GM23338 (cell line): ENCODE data around the gene RABGAP1L. TPM values are rescaled to one million over a fixed set of nuclear protein-coding genes. Genes with fewer than 3 reads are reported as not detected.

Experiments
- ATAC-seq: fragments of 200-7000 bp; cut with Tn5 transposase; 3 replicates; pipeline ENCODE4 v1.9.1; 2020
- DNase-seq: peaks from one replicate; pipeline ENCODE4 v3.0.0-alpha.2; 2015; ENCODE audit warnings: low spot score
- H2AFZ ChIP-seq: fragments of 200-600 bp; sonication (generic); 2 replicates; pipeline ENCODE4 v1.8.0; 2016; ENCODE audit warnings: antibody characterized with exemption, mild to moderate bottlenecking, moderate library complexity
- H3F3A ChIP-seq: fragments of 200-600 bp; sonication (generic); replicated peaks from 2 replicates; pipeline ENCODE4 v1.8.0; 2017; ENCODE audit warnings: antibody characterized with exemption, mixed run types, low read depth
- H3K27ac ChIP-seq: fragments of 200-600 bp; sonication (generic); 2 replicates; pipeline ENCODE4 v1.6.1; 2016; ENCODE audit warnings: low read depth
- H3K27me3 ChIP-seq: fragments of 200-600 bp; sonication (generic); 2 replicates; pipeline ENCODE4 v1.8.0; 2016; ENCODE audit warnings: mild to moderate bottlenecking, mixed run types, moderate library complexity; ENCODE audit not compliant: insufficient read depth
- H3K36me3 ChIP-seq: fragments of 200-600 bp; sonication (generic); 2 replicates; pipeline ENCODE4 v1.8.0; 2016; ENCODE audit warnings: mild to moderate bottlenecking; ENCODE audit not compliant: insufficient read depth
- H3K4me1 ChIP-seq: fragments of 200-600 bp; sonication (generic); 2 replicates; pipeline ENCODE4 v1.8.0; 2016; ENCODE audit warnings: mild to moderate bottlenecking, moderate library complexity; ENCODE audit not compliant: insufficient read depth
- H3K4me2 ChIP-seq: fragments of 200-600 bp; sonication (generic); 2 replicates; pipeline ENCODE4 v1.7.1; 2017; ENCODE audit warnings: mixed run types
- H3K4me3 ChIP-seq: fragments of 200-600 bp; sonication (generic); 2 replicates; pipeline ENCODE4 v1.6.1; 2016; ENCODE audit warnings: mixed run types
- H3K79me2 ChIP-seq: fragments of 200-600 bp; sonication (generic); replicated peaks from 2 replicates; pipeline ENCODE4 v1.8.0; 2017; ENCODE audit warnings: mild to moderate bottlenecking; ENCODE audit not compliant: insufficient read depth
- H3K9me2 ChIP-seq: fragments of 200-600 bp; sonication (generic); 2 replicates; pipeline ENCODE4 v1.8.0; 2017; ENCODE audit not compliant: insufficient read depth
- H4K20me1 ChIP-seq: fragments of 200-600 bp; sonication (generic); replicated peaks from 2 replicates; pipeline ENCODE4 v1.8.0; 2017; ENCODE audit warnings: mild to moderate bottlenecking; ENCODE audit not compliant: insufficient read depth
- H3K27ac Mint-ChIP-seq: 2 replicates; pipeline ENCODE4 v1.8.0; 2020; ENCODE audit warnings: inconsistent platforms, mild to moderate bottlenecking, moderate library complexity, mixed read lengths
- H3K27me3 Mint-ChIP-seq: 3 replicates; pipeline ENCODE4 v1.8.0; 2022; ENCODE audit warnings: low read depth, mild to moderate bottlenecking, moderate library complexity, mixed read lengths, inconsistent platforms; ENCODE audit not compliant: insufficient read depth, poor library complexity
- H3K36me3 Mint-ChIP-seq: 3 replicates; pipeline ENCODE4 v1.8.0; 2021; ENCODE audit warnings: low read depth, mild to moderate bottlenecking, inconsistent platforms, moderate library complexity, mixed read lengths
- H3K4me1 Mint-ChIP-seq: 3 replicates; pipeline ENCODE4 v1.8.0; 2020; ENCODE audit warnings: mild to moderate bottlenecking, inconsistent platforms, mixed read lengths
- H3K4me3 Mint-ChIP-seq: 3 replicates; pipeline ENCODE4 v1.8.0; 2021; ENCODE audit warnings: moderate library complexity, mild to moderate bottlenecking, inconsistent platforms, mixed read lengths
- H3K9me3 Mint-ChIP-seq: 3 replicates; pipeline ENCODE4 v1.8.0; 2020; ENCODE audit warnings: moderate library complexity, mild to moderate bottlenecking, inconsistent platforms, mixed read lengths
- JUNB ChIP-seq: IDR thresholded peaks from one replicate; pipeline ENCODE4 v1.6.1; 2016; ENCODE audit warnings: antibody characterized with exemption; ENCODE audit not compliant: unreplicated experiment
- STAT1 ChIP-seq: IDR thresholded peaks from one replicate; pipeline ENCODE4 v1.6.1; 2016; ENCODE audit warnings: antibody characterized with exemption; ENCODE audit not compliant: unreplicated experiment
- ZNF114 ChIP-seq: fragments of 250-450 bp; sonication (Bioruptor Pico); IDR thresholded peaks from 2 replicates; pipeline ENCODE4 v1.5.0; 2020; ENCODE audit warnings: mild to moderate bottlenecking, moderate library complexity
- ZNF331 ChIP-seq: fragments of 250-450 bp; sonication (Bioruptor Pico); IDR thresholded peaks from 2 replicates; pipeline ENCODE4 v1.5.0; 2020; ENCODE audit warnings: low read depth, mild to moderate bottlenecking, moderate library complexity
- polyA plus RNA-seq: library from polyadenylated mRNA; unstranded; fragments of >200 nt; fragmentation: Nextera tagmentation; extraction: Ambion mirVana; gene quantifications from 2 replicates; pipeline ENCODE4 v1.2.1, GENCODE V29; 2016
- total RNA-seq: library from RNA; depleted of rRNA; stranded (reverse); fragments of >200 nt; shearing (Covaris generic); gene quantifications from 2 replicates; pipeline ENCODE4 v1.2.3, GENCODE V29; 2014
- TF ChIP-seq, protein P1 (sequence below): fragments of 250-450 bp; sonication (Bioruptor Pico); IDR thresholded peaks from 2 replicates; pipeline ENCODE4 v1.5.0; 2020; ENCODE audit warnings: mild to moderate bottlenecking, moderate library complexity
- TF ChIP-seq, protein P2 (sequence below): IDR thresholded peaks from one replicate; pipeline ENCODE4 v1.6.1; 2018; ENCODE audit warnings: antibody characterized with exemption; ENCODE audit not compliant: unreplicated experiment

Gene RABGAP1L
- total and polyA plus RNA-seq, 2 experiments from 2014 or later = 83.2 to 136 TPM

GRCh38 chr1:174433451-174433850, 274.1 kb downstream of the RABGAP1L start (continued):
- TF ChIP-seq, protein P1, sequence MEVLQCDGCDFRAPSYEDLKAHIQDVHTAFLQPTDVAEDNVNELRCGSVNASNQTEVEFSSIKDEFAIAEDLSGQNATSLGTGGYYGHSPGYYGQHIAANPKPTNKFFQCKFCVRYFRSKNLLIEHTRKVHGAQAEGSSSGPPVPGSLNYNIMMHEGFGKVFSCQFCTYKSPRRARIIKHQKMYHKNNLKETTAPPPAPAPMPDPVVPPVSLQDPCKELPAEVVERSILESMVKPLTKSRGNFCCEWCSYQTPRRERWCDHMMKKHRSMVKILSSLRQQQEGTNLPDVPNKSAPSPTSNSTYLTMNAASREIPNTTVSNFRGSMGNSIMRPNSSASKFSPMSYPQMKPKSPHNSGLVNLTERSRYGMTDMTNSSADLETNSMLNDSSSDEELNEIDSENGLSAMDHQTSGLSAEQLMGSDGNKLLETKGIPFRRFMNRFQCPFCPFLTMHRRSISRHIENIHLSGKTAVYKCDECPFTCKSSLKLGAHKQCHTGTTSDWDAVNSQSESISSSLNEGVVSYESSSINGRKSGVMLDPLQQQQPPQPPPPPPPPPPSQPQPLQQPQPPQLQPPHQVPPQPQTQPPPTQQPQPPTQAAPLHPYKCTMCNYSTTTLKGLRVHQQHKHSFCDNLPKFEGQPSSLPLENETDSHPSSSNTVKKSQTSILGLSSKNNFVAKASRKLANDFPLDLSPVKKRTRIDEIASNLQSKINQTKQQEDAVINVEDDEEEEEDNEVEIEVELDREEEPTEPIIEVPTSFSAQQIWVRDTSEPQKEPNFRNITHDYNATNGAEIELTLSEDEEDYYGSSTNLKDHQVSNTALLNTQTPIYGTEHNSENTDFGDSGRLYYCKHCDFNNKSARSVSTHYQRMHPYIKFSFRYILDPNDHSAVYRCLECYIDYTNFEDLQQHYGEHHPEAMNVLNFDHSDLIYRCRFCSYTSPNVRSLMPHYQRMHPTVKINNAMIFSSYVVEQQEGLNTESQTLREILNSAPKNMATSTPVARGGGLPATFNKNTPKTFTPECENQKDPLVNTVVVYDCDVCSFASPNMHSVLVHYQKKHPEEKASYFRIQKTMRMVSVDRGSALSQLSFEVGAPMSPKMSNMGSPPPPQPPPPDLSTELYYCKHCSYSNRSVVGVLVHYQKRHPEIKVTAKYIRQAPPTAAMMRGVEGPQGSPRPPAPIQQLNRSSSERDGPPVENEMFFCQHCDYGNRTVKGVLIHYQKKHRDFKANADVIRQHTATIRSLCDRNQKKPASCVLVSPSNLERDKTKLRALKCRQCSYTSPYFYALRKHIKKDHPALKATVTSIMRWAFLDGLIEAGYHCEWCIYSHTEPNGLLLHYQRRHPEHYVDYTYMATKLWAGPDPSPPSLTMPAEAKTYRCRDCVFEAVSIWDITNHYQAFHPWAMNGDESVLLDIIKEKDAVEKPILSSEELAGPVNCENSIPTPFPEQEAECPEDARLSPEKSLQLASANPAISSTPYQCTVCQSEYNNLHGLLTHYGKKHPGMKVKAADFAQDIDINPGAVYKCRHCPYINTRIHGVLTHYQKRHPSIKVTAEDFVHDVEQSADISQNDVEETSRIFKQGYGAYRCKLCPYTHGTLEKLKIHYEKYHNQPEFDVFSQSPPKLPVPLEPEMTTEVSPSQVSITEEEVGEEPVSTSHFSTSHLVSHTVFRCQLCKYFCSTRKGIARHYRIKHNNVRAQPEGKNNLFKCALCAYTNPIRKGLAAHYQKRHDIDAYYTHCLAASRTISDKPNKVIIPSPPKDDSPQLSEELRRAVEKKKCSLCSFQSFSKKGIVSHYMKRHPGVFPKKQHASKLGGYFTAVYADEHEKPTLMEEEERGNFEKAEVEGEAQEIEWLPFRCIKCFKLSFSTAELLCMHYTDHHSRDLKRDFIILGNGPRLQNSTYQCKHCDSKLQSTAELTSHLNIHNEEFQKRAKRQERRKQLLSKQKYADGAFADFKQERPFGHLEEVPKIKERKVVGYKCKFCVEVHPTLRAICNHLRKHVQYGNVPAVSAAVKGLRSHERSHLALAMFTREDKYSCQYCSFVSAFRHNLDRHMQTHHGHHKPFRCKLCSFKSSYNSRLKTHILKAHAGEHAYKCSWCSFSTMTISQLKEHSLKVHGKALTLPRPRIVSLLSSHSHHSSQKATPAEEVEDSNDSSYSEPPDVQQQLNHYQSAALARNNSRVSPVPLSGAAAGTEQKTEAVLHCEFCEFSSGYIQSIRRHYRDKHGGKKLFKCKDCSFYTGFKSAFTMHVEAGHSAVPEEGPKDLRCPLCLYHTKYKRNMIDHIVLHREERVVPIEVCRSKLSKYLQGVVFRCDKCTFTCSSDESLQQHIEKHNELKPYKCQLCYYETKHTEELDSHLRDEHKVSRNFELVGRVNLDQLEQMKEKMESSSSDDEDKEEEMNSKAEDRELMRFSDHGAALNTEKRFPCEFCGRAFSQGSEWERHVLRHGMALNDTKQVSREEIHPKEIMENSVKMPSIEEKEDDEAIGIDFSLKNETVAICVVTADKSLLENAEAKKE (CRISPR knock-in tag) = no peak
- no peak for TF ChIP-seq ZNF331 (CRISPR knock-in tag)

DNA sequence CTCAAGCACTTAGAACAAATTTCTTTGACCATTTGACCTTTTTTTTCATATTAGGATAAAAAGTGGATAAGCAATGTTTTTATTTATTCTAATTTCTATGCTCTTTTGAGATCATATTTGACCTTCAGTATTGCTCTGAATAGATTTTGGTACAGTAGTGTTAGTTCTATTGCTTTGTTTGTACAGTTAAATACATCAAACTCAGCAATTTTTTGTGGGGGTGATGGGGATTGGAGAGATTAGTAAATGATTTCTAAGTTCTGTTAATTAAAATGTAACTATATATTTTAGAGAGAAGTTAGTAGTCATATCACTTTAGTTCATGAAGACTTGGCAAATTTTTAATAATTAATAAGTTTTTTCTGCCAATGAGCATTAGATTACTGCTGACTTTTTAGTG, 286.0 kb downstream of the RABGAP1L start:
- no peak overlapping the region for H3K4me3 ChIP-seq
- no peaks in the 10 kb centered on the region for H3K9me2 ChIP-seq
- no peak overlapping the region for H2AFZ ChIP-seq
- ATAC-seq = no peak
- H3K4me3 Mint-ChIP-seq = no peak overlapping the region
- DNase-seq = no peak
- 0 out of 2 replicates have a peak, but pooled peaks cover 2% of the 10 kb centered on the region for H3K4me1 ChIP-seq
- no peak overlapping the region for H3K27ac ChIP-seq
- H3K9me3 Mint-ChIP-seq = no peaks in the 10 kb centered on the region
- no peaks in the 10 kb centered on the region for H4K20me1 ChIP-seq
- H3F3A ChIP-seq = no peaks in the 10 kb centered on the region
- no peaks in the 10 kb centered on the region for H3K27me3 ChIP-seq
- H3K4me2 ChIP-seq = no peak overlapping the region
- no peaks in the 10 kb centered on the region for H3K36me3 ChIP-seq
- no peaks in the 10 kb centered on the region for H3K36me3 Mint-ChIP-seq
- H3K79me2 ChIP-seq = no peaks in the 10 kb centered on the region
- no peaks in the 10 kb centered on the region for H3K27me3 Mint-ChIP-seq
- peaks cover 14% of the 10 kb centered on the region for H3K4me1 Mint-ChIP-seq
- H3K27ac Mint-ChIP-seq = no peak overlapping the region
- TF ChIP-seq JUNB (no peak), ZNF114 (CRISPR knock-in tag) (no peak), STAT1 (no peak)
- TF ChIP-seq, protein P1 (CRISPR knock-in tag) = no peak
- TF ChIP-seq, protein P2, sequence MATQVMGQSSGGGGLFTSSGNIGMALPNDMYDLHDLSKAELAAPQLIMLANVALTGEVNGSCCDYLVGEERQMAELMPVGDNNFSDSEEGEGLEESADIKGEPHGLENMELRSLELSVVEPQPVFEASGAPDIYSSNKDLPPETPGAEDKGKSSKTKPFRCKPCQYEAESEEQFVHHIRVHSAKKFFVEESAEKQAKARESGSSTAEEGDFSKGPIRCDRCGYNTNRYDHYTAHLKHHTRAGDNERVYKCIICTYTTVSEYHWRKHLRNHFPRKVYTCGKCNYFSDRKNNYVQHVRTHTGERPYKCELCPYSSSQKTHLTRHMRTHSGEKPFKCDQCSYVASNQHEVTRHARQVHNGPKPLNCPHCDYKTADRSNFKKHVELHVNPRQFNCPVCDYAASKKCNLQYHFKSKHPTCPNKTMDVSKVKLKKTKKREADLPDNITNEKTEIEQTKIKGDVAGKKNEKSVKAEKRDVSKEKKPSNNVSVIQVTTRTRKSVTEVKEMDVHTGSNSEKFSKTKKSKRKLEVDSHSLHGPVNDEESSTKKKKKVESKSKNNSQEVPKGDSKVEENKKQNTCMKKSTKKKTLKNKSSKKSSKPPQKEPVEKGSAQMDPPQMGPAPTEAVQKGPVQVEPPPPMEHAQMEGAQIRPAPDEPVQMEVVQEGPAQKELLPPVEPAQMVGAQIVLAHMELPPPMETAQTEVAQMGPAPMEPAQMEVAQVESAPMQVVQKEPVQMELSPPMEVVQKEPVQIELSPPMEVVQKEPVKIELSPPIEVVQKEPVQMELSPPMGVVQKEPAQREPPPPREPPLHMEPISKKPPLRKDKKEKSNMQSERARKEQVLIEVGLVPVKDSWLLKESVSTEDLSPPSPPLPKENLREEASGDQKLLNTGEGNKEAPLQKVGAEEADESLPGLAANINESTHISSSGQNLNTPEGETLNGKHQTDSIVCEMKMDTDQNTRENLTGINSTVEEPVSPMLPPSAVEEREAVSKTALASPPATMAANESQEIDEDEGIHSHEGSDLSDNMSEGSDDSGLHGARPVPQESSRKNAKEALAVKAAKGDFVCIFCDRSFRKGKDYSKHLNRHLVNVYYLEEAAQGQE = no peak
